Activated gamma-delta T cell (primary cell): ENCODE measurements around the gene NALCN.

ENCODE experiments used
- DNase-seq: peaks from one replicate; lab custom pipeline; 2025; lab: John Stamatoyannopoulos, UW

The NALCN gene

GRCh38 chr13:101025519-101025918 lies 390.8 kb downstream of the NALCN start:
- no peak for DNase-seq

- DNase-seq = no peak
These were observed 397.2 kb downstream of the NALCN start for GRCh38 chr13:101019126-101019525.

GRCh38 chr13:101018720-101019119 lies 397.6 kb downstream of the NALCN start:
- DNase-seq = no peak

- no peak for DNase-seq
These were observed 399.0 kb downstream of the NALCN start for GRCh38 chr13:101017123-101017872.

- DNase-seq = no peak
These were observed 399.8 kb downstream of the NALCN start for GRCh38 chr13:101016475-101016874.

- DNase-seq = no peak
These were observed 403.1 kb downstream of the NALCN start for GRCh38 chr13:101013245-101013644.

GRCh38 chr13:101010100-101010499 lies 406.2 kb downstream of the NALCN start:
- DNase-seq = no peak

GRCh38 chr13:101007245-101007644 lies 409.1 kb downstream of the NALCN start:
- no peak for DNase-seq
